HG02981 (cell line): Measurements from ENCODE around the gene SIVA1.
"Not testable (repeated sequence)": the region's sequence is repeated elsewhere in the genome, so short reads cannot be mapped to it uniquely, and the experiment has no call there.

Source experiments
- ATAC-seq: cut with Tn5 transposase; IDR thresholded peaks from one replicate; pipeline ENCODE4 v1.9.1; 2021; ENCODE audit warnings: mild to moderate bottlenecking, moderate library complexity; ENCODE audit not compliant: unreplicated experiment

Gene SIVA1

DNA sequence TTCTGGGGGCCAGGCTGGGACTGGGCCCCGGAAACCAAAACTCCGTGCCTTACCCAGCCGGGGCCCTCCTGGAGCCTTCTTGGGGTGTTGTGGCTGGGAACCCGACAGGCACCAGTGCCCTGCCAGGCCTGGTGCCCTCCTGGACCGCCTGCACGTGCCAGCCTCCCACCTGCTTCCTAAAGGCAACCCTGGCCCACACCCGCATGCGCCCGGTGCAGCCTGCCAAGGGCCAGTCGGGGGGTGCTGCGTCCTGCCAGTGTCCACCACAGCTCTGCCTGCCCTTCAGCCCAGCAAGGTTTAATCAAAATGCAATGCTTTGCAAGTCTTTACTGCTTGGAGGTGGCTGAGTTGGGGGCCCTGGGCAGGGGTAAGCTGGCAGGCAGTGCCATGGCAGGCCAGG, 34.1 kb upstream of the SIVA1 start:
- ATAC-seq = no peak

GRCh38 chr14:104719343-104719742, 33.6 kb upstream of the SIVA1 start:
- no peak for ATAC-seq

GRCh38 chr14:104721505-104722431, 31.2 kb upstream of the SIVA1 start:
- no peak for ATAC-seq

- no peak for ATAC-seq
Measured at GRCh38 chr14:104722938-104723650, 29.9 kb upstream of the SIVA1 start.

GRCh38 chr14:104723651-104724406, 29.1 kb upstream of the SIVA1 start, which contains the start of gene ADSS1:
Gene ADSS1 (plus strand): TSS chr14:104724229. CDS start chr14:104724271, 42 bp downstream.
- ATAC-seq = peak; percentile 49

DNA sequence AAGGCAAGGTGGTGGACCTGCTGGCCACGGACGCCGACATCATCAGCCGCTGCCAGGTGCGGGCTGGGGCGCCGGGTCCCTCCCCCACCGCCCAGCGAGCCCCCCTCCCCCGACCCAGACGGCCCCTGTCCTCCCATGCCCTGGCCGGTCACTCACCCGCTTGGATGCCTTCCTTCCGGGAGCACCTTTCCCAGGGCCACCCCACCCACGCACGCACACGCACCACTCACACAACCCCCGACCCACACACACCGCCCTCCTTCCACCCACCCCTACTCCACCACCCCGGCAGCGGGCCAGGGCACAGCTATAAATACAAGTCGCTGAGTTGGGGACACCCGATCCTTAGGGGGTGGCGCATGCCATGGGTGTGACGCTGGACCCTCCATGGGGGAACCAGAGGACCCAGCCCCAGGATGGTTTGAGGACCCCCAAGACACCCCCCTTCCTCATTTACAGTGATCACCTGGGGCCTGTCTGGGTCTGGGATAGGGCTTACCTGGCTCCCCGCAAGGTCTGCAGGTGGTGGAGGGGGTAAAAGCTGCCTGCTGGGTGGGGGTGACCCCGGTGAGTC, 28.5 kb upstream of the SIVA1 start:
- ATAC-seq = no peak

- ATAC-seq = no peak
Measured at GRCh38 chr14:104724981-104725771, 27.8 kb upstream of the SIVA1 start.

GRCh38 chr14:104725772-104726548, 27.0 kb upstream of the SIVA1 start:
- ATAC-seq = no peak

GRCh38 chr14:104726600-104727451, 26.1 kb upstream of the SIVA1 start:
- no peak for ATAC-seq

DNA sequence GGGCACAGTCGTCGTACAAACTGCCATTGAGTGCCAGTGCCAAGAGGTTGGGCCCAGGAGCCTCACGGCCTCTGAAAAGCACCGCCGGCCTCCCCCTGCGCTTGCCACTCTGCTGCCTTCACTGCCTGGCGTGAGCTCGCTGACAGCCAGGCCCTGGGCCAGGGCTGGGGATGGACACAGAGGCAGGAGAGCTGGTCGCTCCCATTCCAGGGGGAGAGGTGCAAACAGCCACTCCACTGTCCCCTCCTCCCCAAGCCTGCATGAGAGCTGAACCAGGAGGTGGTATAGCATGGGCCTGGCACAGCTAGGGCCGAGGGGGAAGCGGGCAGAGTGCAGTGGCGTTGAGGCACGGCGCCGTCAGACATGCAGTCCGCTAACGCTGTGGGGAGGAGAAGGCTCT, 24.3 kb upstream of the SIVA1 start:
- ATAC-seq = no peak

DNA sequence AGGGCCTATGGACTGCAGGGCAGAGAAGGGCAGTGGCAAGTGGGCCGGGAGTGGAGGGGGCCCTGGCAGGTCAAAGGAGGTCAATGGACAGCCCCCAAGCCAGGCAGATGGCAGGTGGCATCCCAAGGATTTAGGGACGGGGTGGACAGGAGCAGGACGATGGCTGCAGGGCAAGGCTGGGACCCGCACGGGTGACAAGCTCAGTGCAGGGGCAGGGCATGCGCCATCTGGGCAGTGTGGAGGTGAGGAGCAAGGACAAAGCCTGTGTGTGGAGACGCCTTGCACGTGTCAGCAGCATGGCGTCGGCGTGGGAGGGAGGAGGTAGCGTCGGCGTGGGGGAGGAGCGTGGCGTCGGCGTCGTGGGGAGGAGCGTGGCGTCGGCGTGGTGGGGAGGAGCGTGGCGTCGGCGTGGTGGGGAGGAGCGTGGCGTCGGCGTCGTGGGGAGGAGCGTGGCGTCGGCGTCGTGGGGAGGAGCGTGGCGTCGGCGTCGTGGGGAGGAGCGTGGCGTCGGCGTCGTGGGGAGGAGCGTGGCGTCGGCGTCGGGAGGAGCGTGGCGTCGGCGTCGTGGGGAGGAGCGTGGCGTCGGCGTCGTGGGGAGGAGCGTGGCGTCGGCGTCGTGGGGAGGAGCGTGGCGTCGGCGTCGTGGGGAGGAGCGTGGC, 23.6 kb upstream of the SIVA1 start:
- not testable (repeated sequence) for ATAC-seq

- no peak for ATAC-seq
Measured at GRCh38 chr14:104729835-104730181, 23.1 kb upstream of the SIVA1 start.

DNA sequence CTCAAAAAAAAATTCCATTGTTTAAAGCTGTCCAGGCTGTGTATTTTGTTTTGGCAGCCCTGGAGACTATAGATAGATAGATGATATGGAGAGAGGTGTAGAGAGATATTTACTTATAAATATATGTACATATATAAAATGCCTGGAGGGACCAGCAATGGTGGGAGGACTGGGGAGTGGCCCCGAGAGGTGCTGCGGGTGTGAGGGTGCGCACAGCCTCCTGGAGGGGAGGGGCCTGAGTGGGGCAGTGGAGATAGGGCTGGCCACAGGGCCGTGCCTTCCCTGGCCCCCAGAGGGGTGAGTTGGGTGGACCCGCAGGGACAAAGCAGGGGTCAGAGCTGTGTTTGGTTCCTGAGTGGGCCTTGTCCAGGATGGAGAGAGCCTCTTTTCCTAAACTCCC, 22.5 kb upstream of the SIVA1 start:
- ATAC-seq = no peak

GRCh38 chr14:104731320-104732294, 21.3 kb upstream of the SIVA1 start:
- ATAC-seq = no peak

- ATAC-seq = no peak
Measured at GRCh38 chr14:104732355-104732804, 20.6 kb upstream of the SIVA1 start.

DNA sequence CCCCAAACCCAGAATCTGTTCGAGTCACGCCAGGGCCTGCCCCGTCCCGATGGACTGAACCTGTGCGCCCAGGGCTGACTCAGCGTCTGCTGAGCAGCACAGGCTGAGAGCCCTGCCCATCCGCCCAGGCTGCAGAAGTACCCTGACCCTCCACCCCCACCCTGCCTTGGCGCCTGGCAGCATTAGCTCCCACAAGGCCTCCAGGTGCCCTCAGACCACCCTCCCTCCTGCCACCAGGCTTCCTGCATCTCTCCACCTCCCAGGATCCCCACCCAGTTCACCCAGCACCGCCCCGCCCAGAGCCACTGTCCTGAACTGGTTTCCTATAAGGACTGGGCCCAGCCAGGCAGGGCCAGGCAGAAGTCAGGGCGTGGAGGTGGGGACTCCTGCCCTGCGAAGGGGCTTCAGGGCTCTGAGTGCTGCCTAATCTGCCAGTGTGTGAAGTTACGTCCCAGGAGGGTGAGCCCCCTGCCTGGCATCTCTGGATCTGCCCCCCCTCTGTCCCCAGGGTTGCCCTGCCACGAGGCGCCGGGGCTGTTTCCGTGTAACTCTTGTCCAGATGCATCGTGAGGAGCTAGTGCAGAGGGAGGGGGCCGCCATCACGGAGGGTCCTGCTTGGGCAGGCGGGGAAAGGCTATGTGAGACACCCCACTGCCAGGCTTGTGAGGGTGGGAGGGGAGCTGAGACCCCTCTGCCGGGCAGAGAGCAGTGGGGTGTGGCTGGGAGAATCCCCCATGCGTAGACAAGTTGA, 19.8 kb upstream of the SIVA1 start:
- no peak for ATAC-seq
